Duodenal mucosa (tissue), 2 donors: ENCODE results near the gene CDH13.

ENCODE experiments used
- H3K27ac ChIP-seq: one replicate; pipeline ENCODE4 v1.7.0; 2013; ENCODE audit warnings: low read depth, low read length
- H3K27me3 ChIP-seq, 2 donors: one replicate each; pipeline ENCODE4 v1.7.0; 2013; ENCODE audit warnings: low read length in 2 of 2, control low read depth in 1 of 2; ENCODE audit not compliant: insufficient read depth in 2 of 2, control insufficient read depth in 1 of 2
- H3K36me3 ChIP-seq, 2 donors: one replicate each; pipeline ENCODE4 v1.7.0; 2013; ENCODE audit warnings: low read length in 2 of 2, control low read depth in 1 of 2; ENCODE audit not compliant: insufficient read depth in 2 of 2, control insufficient read depth in 1 of 2
- H3K4me1 ChIP-seq, 2 donors: one replicate each; pipeline ENCODE4 v1.7.0; 2013; ENCODE audit warnings: low read length in 2 of 2, control low read depth in 1 of 2; ENCODE audit not compliant: insufficient read depth in 2 of 2, control insufficient read depth in 1 of 2
- H3K4me3 ChIP-seq, 2 donors: one replicate each; pipeline ENCODE4 v1.7.0; 2013; ENCODE audit warnings: low read length in 2 of 2, low read depth in 1 of 2
- H3K9ac ChIP-seq, 2 donors: one replicate each; pipeline ENCODE4 v1.7.0; 2013; ENCODE audit warnings: low read length in 2 of 2, low read depth in 1 of 2
- H3K9me3 ChIP-seq, 2 donors: one replicate each; pipeline ENCODE4 v1.7.0; 2013; ENCODE audit warnings: low read length in 2 of 2, control low read depth in 1 of 2; ENCODE audit not compliant: control insufficient read depth in 1 of 2

CDH13 gene

DNA sequence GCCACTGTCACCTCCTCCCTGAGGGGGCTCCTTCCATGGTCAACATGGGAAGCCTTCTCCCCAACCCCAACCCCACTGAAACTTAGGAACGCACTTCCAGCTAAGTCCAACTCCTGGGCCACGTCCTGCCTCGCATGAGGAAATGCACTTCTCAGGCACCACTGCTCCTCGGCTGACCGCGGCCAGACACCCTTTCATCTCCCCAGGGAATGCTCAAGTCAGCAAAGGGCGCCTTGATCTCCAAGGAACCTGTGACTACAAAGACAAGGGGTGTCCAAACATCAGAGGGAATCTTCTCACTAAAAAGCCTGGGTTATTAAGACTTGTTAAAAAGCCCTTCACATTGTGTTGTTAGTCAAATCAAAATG lies 1056.1 kb downstream of the CDH13 start:
- Histone ChIP-seq H3K27ac (no peak overlapping the region), H3K9me3 (no peaks in the 10 kb centered on the region), H3K9ac (no peak overlapping the region), H3K27me3 (no peaks in the 10 kb centered on the region), H3K36me3 (no peaks in the 10 kb centered on the region), H3K4me1 (no peaks in the 10 kb centered on the region), H3K4me3 (no peak overlapping the region)

DNA sequence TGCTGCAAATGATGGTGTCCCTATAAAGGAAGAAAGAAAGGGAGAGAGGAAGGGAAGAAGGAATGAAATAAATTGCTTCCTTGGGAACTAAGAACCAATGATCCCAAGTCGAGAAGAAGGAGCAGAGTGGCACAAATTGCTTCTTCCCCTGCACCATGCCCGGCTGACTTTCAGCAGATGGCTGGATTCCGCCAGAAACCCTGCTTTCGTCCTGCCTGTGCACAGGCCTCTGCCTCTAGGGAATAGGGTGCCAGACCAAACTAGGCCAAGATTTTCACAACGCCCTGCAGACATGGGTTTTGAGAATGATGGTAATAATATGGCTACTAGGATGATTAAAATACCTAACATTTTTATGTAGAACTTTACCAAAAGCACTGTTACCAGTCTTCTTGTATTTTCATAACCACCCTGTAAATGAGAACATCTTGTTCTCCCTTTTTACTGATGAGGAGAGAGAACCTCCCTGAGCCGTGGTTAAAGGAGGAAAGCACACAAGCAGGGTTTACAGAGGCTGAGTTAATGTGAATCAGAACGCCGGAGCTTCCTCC lies 1058.9 kb downstream of the CDH13 start:
- H3K27me3 ChIP-seq, result no peaks in the 10 kb centered on the region
- no peak overlapping the region for H3K27ac ChIP-seq
- H3K4me3 ChIP-seq, result no peak overlapping the region
- H3K36me3 ChIP-seq, result no peaks in the 10 kb centered on the region
- H3K9me3 ChIP-seq, result no peaks in the 10 kb centered on the region
- H3K9ac ChIP-seq, result no peak overlapping the region
- H3K4me1 ChIP-seq, result no peaks in the 10 kb centered on the region

DNA sequence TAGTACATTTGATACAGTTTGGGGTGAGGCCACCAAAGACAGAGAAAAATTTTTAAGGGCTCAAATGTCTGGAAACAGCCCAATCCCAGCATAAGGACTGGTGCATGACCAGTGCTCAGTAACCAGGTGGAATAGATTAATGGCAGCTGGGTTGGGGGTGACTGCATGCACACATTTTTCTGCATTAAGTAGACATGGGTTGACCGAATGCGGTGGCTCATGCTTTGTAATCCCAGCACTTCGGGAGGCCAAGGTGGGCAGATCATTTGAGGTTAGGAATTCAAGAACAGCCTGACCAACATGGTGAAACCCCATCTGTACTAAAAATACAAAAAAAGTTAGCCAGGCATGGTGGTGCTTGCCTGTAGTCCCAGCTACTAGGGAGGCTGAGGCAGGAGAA lies 1060.0 kb downstream of the CDH13 start:
- Histone ChIP-seq H3K27me3 (no peaks in the 10 kb centered on the region), H3K27ac (no peak overlapping the region), H3K4me3 (no peak overlapping the region), H3K9ac (no peak overlapping the region), H3K4me1 (no peaks in the 10 kb centered on the region), H3K36me3 (no peaks in the 10 kb centered on the region), H3K9me3 (no peaks in the 10 kb centered on the region)

DNA sequence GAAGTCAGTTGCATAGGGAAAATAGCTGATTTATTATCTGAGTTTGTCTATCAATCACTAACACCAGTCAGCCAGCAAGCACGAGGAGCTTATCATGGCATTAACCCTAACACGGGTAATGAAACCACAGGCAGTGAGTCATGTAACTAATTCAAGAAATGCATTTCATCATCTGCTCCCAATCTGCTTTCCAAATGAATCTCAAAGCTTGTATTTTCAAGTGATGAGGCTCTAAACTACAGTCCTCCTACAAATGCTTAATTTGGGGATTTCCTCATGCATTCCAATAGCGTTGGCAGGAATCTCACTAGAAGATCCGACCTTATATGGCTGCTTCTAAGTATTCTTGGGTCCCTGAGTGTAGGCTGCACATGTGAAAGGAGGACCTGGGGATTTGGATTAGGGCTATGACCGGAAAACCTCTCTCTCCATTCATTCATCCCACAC lies 1062.6 kb downstream of the CDH13 start:
- H3K9me3 ChIP-seq, result no peaks in the 10 kb centered on the region

DNA sequence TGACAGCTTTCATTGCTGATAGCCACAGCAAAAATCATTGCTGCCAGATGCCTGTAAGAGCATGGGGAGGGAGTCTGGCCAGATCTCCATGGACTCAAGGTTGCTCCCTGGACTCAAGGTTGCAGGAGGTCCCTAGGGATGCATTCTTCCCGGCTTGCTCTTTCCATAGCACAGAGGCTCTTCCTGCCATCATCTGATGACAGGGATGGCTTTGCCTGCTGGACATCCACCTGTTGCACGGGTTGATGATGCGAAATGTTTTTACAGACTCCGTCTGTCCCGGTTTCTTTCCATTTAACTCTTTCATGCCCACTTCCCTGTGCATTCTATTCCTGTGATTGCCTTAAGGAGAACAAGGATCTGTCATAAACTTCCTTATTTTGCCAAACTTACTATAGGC lies 1065.5 kb downstream of the CDH13 start:
- no peak overlapping the region for H3K27ac ChIP-seq
- no peaks in the 10 kb centered on the region for H3K36me3 ChIP-seq
- H3K4me3 ChIP-seq, result no peak overlapping the region
- no peak overlapping the region for H3K9ac ChIP-seq
- no peaks in the 10 kb centered on the region for H3K27me3 ChIP-seq
- H3K4me1 ChIP-seq, result no peaks in the 10 kb centered on the region
- H3K9me3 ChIP-seq, result no peaks in the 10 kb centered on the region

More for the DNA sequence above, 1062.6 kb downstream of the CDH13 start:
- Histone ChIP-seq H3K27me3 (no peaks in the 10 kb centered on the region), H3K4me3 (no peak overlapping the region), H3K27ac (no peak overlapping the region), H3K9ac (no peak overlapping the region), H3K4me1 (no peaks in the 10 kb centered on the region), H3K36me3 (no peaks in the 10 kb centered on the region)

DNA sequence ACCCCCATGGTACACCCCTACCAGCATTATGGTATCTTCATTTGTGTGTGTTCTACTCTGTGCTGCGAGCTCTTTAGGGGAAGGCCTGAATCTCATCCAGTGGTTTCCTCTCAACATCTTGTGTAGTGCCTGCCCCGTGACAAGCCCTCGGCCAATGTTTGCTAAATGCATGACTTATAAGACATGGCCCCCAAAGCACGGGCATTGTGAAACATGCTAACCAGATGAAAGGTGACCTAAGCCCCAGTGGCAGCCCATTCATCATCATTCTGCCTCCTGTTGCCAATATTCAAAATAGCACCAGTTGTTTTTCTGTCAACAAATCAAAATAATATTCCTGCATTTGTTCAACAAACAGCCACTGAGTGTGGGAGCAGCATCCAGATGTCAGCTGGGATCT lies 1072.2 kb downstream of the CDH13 start:
- no peaks in the 10 kb centered on the region for H3K27me3 ChIP-seq
- no peak overlapping the region for H3K27ac ChIP-seq
- no peak overlapping the region for H3K9ac ChIP-seq
- no peaks in the 10 kb centered on the region for H3K36me3 ChIP-seq
- no peaks in the 10 kb centered on the region for H3K4me1 ChIP-seq
- no peaks in the 10 kb centered on the region for H3K9me3 ChIP-seq
- H3K4me3 ChIP-seq, result no peak overlapping the region

DNA sequence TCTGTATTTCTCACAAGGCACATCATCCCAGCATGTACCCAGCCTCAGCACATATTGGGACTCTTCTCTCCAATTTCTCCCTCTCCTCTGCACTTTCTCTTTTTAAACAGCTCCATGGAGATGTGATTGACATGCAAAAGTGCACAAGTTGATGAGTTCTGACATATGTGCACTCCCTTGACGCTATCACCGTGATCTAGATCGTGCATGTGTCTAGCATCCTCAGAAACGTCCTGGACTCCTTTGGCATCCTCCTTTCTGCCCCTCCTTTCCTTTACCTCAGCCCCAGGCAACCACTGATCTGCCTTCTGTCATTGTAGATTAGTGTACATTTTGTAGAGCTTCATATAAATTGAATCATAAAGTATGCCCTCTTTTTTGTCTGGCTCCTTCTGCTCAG lies 1073.0 kb downstream of the CDH13 start:
- H3K9ac ChIP-seq, result no peak overlapping the region
- H3K36me3 ChIP-seq, result no peaks in the 10 kb centered on the region
- H3K27ac ChIP-seq, result no peak overlapping the region
- H3K4me3 ChIP-seq, result no peak overlapping the region
- no peaks in the 10 kb centered on the region for H3K4me1 ChIP-seq
- no peaks in the 10 kb centered on the region for H3K27me3 ChIP-seq
- no peaks in the 10 kb centered on the region for H3K9me3 ChIP-seq

DNA sequence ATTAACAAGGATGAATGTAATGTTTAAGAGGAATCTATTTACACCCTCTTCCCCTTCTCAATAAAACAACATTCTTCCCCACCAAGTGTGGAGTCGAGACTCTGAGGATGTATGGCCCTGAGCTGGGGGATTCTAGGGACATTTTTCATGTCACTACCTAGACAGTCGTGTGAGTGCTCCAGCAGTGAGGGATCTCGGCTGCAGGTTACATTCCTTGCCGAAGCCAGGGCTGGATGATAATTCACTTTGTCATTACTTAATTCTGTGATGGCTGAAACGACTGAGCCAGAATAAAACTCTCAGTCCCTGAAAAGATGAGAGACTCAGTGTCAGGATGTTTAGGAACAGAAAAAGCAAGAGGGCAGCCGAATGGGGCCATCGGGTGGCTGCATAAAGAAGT lies 1074.1 kb downstream of the CDH13 start:
- no peaks in the 10 kb centered on the region for H3K4me1 ChIP-seq
- H3K9me3 ChIP-seq, result no peaks in the 10 kb centered on the region
- H3K27ac ChIP-seq, result no peak overlapping the region
- no peaks in the 10 kb centered on the region for H3K36me3 ChIP-seq
- H3K4me3 ChIP-seq, result no peak overlapping the region
- H3K9ac ChIP-seq, result no peak overlapping the region
- H3K27me3 ChIP-seq, result no peaks in the 10 kb centered on the region

DNA sequence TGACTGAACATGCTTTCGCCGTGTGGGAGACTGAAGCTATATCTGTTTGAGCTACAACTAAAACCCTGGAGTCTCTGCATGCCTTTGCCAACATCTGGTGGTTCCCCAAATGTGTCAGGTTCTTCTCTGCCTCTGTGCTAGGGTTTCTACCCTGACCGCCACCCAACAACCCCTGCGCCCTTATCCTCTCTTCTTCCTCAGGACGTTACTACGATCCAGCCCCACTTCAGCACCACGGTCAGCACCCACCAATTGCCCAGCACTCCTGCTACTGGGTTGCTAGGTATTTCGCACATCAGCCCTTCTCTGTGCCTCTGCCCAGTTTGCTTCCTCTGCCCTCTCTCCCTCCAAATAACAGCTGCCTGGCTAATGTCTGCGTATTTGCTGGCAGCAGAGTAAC lies 1074.7 kb downstream of the CDH13 start:
- Histone ChIP-seq H3K36me3 (no peaks in the 10 kb centered on the region), H3K9me3 (no peaks in the 10 kb centered on the region), H3K27ac (no peak overlapping the region), H3K4me3 (no peak overlapping the region), H3K27me3 (no peaks in the 10 kb centered on the region), H3K4me1 (no peaks in the 10 kb centered on the region), H3K9ac (no peak overlapping the region)

DNA sequence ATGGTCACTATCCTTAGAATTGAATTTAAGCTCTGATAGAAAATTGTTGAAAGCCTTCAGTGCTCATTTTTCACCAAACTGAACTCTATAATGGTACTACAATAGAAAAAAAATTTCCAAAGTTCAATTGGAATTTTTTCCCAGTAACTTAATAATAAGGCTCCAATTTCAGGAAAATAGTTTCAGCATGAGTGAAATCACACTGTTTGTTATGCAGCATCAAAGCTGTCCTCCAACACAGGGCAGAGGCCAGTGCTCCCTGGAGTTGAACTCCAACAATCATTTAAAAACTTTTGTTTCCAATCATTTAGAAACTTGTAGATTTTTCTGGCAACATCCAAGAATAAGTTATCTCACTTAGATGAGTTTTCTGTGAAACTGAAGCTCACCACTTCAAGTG lies 1077.9 kb downstream of the CDH13 start:
- H3K9ac ChIP-seq, result no peak overlapping the region
- H3K9me3 ChIP-seq, result no peaks in the 10 kb centered on the region
- no peak overlapping the region for H3K4me3 ChIP-seq
- H3K4me1 ChIP-seq, result no peaks in the 10 kb centered on the region
- H3K27ac ChIP-seq, result no peak overlapping the region
- H3K36me3 ChIP-seq, result no peaks in the 10 kb centered on the region
- no peaks in the 10 kb centered on the region for H3K27me3 ChIP-seq

DNA sequence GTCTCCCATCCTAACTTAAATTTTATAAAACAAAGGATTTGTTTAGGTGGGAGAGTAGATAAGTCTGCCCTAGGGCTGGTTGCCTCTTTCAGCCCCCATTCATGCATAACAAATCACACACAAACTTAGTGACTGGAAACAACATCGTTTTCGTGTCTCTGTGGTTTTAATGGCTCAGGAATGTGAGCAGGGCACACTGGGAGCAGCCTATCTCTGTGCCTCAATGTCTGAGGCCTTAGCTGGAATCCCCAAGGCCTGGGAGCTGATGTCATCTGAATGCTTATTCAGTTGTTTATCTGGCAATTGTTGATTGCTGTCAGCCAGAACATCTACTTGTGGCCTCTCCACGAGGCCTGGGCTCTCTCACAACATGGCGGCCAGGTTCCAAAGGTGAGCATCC lies 1079.1 kb downstream of the CDH13 start:
- no peaks in the 10 kb centered on the region for H3K36me3 ChIP-seq
- H3K4me1 ChIP-seq, result no peaks in the 10 kb centered on the region
- H3K27me3 ChIP-seq, result no peaks in the 10 kb centered on the region
- no peaks in the 10 kb centered on the region for H3K9me3 ChIP-seq
- no peak overlapping the region for H3K27ac ChIP-seq
- no peak overlapping the region for H3K9ac ChIP-seq
- H3K4me3 ChIP-seq, result no peak overlapping the region
